Tibial nerve (tissue), 4 donors: ENCODE data around the gene CASQ1.

Experiments
- EP300 ChIP-seq, 2 donors: sonication (generic); formaldehyde crosslinking; IDR thresholded peaks; one replicate each; pipeline ENCODE4 v1.6.1; 2017; ENCODE audit warnings: antibody characterized with exemption in 2 of 2, mild to moderate bottlenecking in 1 of 2
- TF ChIP-seq, protein P1 (sequence below), 5 experiments: fragments of 200-600 bp in 3 of 5; fragments of 450-650 bp in 2 of 5; sonication (generic) in 3 of 5; IDR thresholded peaks; one replicate each; pipeline ENCODE4 v1.5.1; 2016 to 2019; ENCODE audit warnings: antibody characterized with exemption in 5 of 5, mild to moderate bottlenecking in 3 of 5, moderate library complexity in 2 of 5

DNA sequence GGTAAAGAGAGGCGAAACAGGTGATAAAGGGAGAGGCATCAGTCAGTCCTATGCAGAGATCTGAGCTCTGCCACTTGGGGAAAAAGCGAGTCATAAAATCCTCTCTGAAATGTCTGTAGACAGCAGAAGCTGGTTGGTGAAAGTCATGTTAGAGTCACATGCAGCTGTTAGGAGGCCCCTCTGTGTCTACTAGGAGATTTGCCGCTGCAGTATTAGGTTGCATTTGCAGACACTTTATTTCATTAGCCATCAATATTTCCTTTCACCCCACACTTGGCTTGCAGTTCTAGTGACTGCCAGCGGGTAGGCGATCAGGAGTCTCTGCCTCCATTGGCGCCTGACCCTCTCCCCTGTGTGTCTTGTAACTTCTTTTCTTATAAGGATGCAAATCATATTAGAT, 22.8 kb upstream of the CASQ1 start:
- TF ChIP-seq EP300 (IDR thresholded peaks at IDR 0.05): no peak
- TF ChIP-seq, protein P1, sequence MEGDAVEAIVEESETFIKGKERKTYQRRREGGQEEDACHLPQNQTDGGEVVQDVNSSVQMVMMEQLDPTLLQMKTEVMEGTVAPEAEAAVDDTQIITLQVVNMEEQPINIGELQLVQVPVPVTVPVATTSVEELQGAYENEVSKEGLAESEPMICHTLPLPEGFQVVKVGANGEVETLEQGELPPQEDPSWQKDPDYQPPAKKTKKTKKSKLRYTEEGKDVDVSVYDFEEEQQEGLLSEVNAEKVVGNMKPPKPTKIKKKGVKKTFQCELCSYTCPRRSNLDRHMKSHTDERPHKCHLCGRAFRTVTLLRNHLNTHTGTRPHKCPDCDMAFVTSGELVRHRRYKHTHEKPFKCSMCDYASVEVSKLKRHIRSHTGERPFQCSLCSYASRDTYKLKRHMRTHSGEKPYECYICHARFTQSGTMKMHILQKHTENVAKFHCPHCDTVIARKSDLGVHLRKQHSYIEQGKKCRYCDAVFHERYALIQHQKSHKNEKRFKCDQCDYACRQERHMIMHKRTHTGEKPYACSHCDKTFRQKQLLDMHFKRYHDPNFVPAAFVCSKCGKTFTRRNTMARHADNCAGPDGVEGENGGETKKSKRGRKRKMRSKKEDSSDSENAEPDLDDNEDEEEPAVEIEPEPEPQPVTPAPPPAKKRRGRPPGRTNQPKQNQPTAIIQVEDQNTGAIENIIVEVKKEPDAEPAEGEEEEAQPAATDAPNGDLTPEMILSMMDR (IDR thresholded peaks at IDR 0.05): no peak
